Lung (tissue), 12 donors: ENCODE data around the gene SLC40A1. TPM values are rescaled to one million over a fixed set of nuclear protein-coding genes. Genes with fewer than 3 reads are reported as not detected.

ENCODE experiments used
- ATAC-seq: fragments of 200-7000 bp; cut with Tn5 transposase; one replicate; pipeline ENCODE4 v1.9.1; 2020; ENCODE audit warnings: moderate number of reproducible peaks; ENCODE audit not compliant: insufficient read depth, low FRiP score
- DNase-seq, 3 donors: peaks; one replicate each; pipeline ENCODE4 v3.0.0-alpha.2; 2013 to 2017
- H3K27ac ChIP-seq, 2 donors: one replicate each; pipeline ENCODE4 v1.5.1; 2013; ENCODE audit warnings: mild to moderate bottlenecking in 2 of 2, moderate library complexity in 2 of 2, control low read depth in 1 of 2, inconsistent platforms in 1 of 2, low read depth in 1 of 2, low read length in 1 of 2
- H3K27me3 ChIP-seq, 3 donors: one replicate each; pipeline ENCODE4 v1.5.1; 2013; ENCODE audit warnings: low read length in 2 of 3; ENCODE audit not compliant: control insufficient read depth in 3 of 3, insufficient read depth in 3 of 3
- H3K36me3 ChIP-seq, 4 donors: one replicate each; pipeline ENCODE4 v1.5.1; 2013; ENCODE audit warnings: low read length in 4 of 4, mild to moderate bottlenecking in 1 of 4, moderate library complexity in 1 of 4; ENCODE audit not compliant: control insufficient read depth in 4 of 4, insufficient read depth in 4 of 4
- H3K4me1 ChIP-seq, 5 donors: one replicate each; pipeline ENCODE4 v1.5.1; 2013; ENCODE audit warnings: low read length in 5 of 5, mild to moderate bottlenecking in 2 of 5, moderate library complexity in 1 of 5; ENCODE audit not compliant: control insufficient read depth in 5 of 5, insufficient read depth in 5 of 5
- H3K4me3 ChIP-seq: one replicate; pipeline ENCODE4 v1.5.1; 2013; ENCODE audit warnings: mild to moderate bottlenecking, control low read depth, moderate library complexity
- H3K9ac ChIP-seq, 2 donors: one replicate each; pipeline ENCODE4 v1.5.1; 2013; ENCODE audit warnings: low read length in 2 of 2, control low read depth in 1 of 2; ENCODE audit not compliant: insufficient read depth in 1 of 2
- H3K9me3 ChIP-seq, 4 donors: one replicate each; pipeline ENCODE4 v1.5.1; 2013; ENCODE audit warnings: low read length in 3 of 4, mild to moderate bottlenecking in 1 of 4, moderate library complexity in 1 of 4; ENCODE audit not compliant: control insufficient read depth in 4 of 4, insufficient read depth in 3 of 4
- CTCF ChIP-seq: IDR thresholded peaks from 2 replicates; pipeline ENCODE4 v1.5.1; 2012; ENCODE audit warnings: mild to moderate bottlenecking; ENCODE audit errors: control extremely low read depth, extremely low read depth
- WGBS, 2 donors: extraction: QIAGEN DNeasy Blood & Tissue Kit; methylation state at CpG; one replicate each; pipeline ENCODE4 v1.1.7; 2013; 5-methylcytosine and 5-hydroxymethylcytosine counted together
- polyA plus RNA-seq, 2 donors: library from polyadenylated mRNA; stranded (reverse); fragments of 200-250 nt; gene quantifications; one replicate each; pipeline ENCODE4 v1.2.1, GENCODE V29; 2013
- total RNA-seq, 2 donors: library from RNA; depleted of rRNA in 1 of 2; stranded (reverse); fragments of >200 nt in 1 of 2; gene quantifications; one replicate each; pipeline ENCODE4 v1.2.1, GENCODE V29; 2014 to 2021
- donor health status: control.
- donor health status: control.
- donor health status: Bipolar disorder and iron deficiency.
- donor health status: healthy.
- donor health status: DM: yes; HTN: yes; CAD: no.

The SLC40A1 gene
- total and polyA plus RNA-seq, 4 donors = 50.2 to 553 (median 75.8) TPM

GRCh38 chr2:189624648-189625355 lies 44.2 kb upstream of the SLC40A1 start:
- DNase-seq (no peak), ATAC-seq (no peak)
- H3K9me3 ChIP-seq = no peaks in the 10 kb centered on the region
- no peak overlapping the region for H3K27ac ChIP-seq
- WGBS, 2 donors = 58 to 70% methylated on average over 3 of the region's 3 CpGs
- H3K27me3 ChIP-seq = no peaks in the 10 kb centered on the region
- no peaks in the 10 kb centered on the region for H3K36me3 ChIP-seq
- H3K9ac ChIP-seq = no peak overlapping the region
- no peak overlapping the region for H3K4me3 ChIP-seq
- TF ChIP-seq CTCF = no peak
- H3K4me1 ChIP-seq = peaks cover 0 to 11% (median 3%) of the 10 kb centered on the region in 5 donors

- no peak for TF ChIP-seq CTCF
- no peak for DNase-seq
- no peaks in the 10 kb centered on the region for H3K36me3 ChIP-seq
Measured at GRCh38 chr2:189623049-189623448, 42.5 kb upstream of the SLC40A1 start.

GRCh38 chr2:189621781-189622180 lies 41.2 kb upstream of the SLC40A1 start:
- no peak overlapping the region for H3K27ac ChIP-seq
- H3K9me3 ChIP-seq = no peaks in the 10 kb centered on the region
- no peak overlapping the region for H3K9ac ChIP-seq
- H3K36me3 ChIP-seq = no peaks in the 10 kb centered on the region
- H3K4me1 ChIP-seq = peaks cover 0 to 3% (median 0%) of the 10 kb centered on the region in 5 donors
- no peak for DNase-seq
- no peaks in the 10 kb centered on the region for H3K27me3 ChIP-seq
- no peak for TF ChIP-seq CTCF
- H3K4me3 ChIP-seq = no peak overlapping the region
- ATAC-seq = no peak

More at GRCh38 chr2:189623049-189623448, 42.5 kb upstream of the SLC40A1 start:
- Histone ChIP-seq H3K4me3 (no peak overlapping the region), H3K9ac (no peak overlapping the region), H3K27ac (no peak overlapping the region), H3K9me3 (no peaks in the 10 kb centered on the region), H3K4me1 (peaks cover 0 to 3% (median 0%) of the 10 kb centered on the region in 5 donors), H3K27me3 (no peaks in the 10 kb centered on the region)
- ATAC-seq = no peak
- 96 to 97% methylated on average over 1 of the region's 1 CpG for WGBS, 2 donors

GRCh38 chr2:189618197-189618596 lies 37.6 kb upstream of the SLC40A1 start:
- DNase-seq = no peak
- no peak overlapping the region for H3K9ac ChIP-seq
- H3K36me3 ChIP-seq = no peaks in the 10 kb centered on the region
- peaks cover 0 to 19% (median 16%) of the 10 kb centered on the region in 5 donors for H3K4me1 ChIP-seq
- no peak for TF ChIP-seq CTCF
- ATAC-seq = no peak
- no peaks in the 10 kb centered on the region for H3K9me3 ChIP-seq
- no peak overlapping the region for H3K27ac ChIP-seq
- WGBS, 2 donors = 0 to 2% methylated on average over 1 of the region's 1 CpG
- no peak overlapping the region for H3K4me3 ChIP-seq
- no peaks in the 10 kb centered on the region for H3K27me3 ChIP-seq
